AG10803 (cell line): ENCODE data around the gene SLX4IP.
A peak's percentile ranks its signal among the peaks of the same experiment; 100 is the strongest.

Experiments
- DNase-seq: peaks from one replicate; pipeline ENCODE4 v3.0.0; 2010; ENCODE audit warnings: low read depth
- H3K4me3 ChIP-seq: 2 replicates; pipeline ENCODE4 v1.5.1; 2011; ENCODE audit warnings: mild to moderate bottlenecking, low read length, control low read depth
- TF ChIP-seq, protein P1 (sequence below): conservative IDR thresholded peaks from 2 replicates; pipeline ENCODE4 v1.5.1; 2011; ENCODE audit warnings: mild to moderate bottlenecking, low read length, control low read depth, inconsistent platforms

The SLX4IP gene

DNA sequence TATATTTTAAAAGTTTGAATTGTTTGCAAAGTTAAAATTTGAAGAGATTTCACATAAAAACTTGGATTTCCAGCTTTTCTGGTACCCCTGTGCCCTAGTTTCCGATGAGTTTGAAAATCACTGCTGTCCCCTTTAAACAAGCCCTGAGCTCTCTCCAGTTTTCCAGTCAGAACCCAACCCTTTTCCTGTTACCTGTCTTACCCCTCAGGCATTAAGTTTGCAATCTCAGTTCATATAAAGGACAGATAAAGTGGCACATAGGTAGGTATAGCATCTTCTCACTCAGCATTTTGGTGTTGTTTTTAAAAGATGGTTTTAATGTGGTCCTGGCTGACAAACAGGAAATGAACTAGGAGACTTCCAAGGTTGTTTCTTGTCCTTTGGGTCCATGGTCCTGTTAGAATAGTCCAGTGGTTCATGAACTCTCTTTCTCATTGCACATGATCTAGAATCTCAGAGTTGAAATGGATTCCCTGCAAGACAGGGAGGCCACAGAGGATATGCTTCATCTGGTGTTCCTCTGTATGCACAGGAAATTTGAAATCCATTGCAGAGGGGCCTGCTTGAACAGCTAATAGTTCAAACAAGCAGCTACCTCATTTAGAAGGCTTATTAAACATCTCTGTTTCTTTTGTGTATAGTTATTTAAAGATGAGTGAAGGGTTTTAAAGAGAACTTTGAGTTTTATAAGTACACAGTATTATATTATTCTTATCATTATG lies 156.0 kb downstream of the SLX4IP start:
- H3K4me3 ChIP-seq, result no peak overlapping the region
- DNase-seq, result no peak
- TF ChIP-seq, protein P1, sequence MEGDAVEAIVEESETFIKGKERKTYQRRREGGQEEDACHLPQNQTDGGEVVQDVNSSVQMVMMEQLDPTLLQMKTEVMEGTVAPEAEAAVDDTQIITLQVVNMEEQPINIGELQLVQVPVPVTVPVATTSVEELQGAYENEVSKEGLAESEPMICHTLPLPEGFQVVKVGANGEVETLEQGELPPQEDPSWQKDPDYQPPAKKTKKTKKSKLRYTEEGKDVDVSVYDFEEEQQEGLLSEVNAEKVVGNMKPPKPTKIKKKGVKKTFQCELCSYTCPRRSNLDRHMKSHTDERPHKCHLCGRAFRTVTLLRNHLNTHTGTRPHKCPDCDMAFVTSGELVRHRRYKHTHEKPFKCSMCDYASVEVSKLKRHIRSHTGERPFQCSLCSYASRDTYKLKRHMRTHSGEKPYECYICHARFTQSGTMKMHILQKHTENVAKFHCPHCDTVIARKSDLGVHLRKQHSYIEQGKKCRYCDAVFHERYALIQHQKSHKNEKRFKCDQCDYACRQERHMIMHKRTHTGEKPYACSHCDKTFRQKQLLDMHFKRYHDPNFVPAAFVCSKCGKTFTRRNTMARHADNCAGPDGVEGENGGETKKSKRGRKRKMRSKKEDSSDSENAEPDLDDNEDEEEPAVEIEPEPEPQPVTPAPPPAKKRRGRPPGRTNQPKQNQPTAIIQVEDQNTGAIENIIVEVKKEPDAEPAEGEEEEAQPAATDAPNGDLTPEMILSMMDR, result no peak

DNA sequence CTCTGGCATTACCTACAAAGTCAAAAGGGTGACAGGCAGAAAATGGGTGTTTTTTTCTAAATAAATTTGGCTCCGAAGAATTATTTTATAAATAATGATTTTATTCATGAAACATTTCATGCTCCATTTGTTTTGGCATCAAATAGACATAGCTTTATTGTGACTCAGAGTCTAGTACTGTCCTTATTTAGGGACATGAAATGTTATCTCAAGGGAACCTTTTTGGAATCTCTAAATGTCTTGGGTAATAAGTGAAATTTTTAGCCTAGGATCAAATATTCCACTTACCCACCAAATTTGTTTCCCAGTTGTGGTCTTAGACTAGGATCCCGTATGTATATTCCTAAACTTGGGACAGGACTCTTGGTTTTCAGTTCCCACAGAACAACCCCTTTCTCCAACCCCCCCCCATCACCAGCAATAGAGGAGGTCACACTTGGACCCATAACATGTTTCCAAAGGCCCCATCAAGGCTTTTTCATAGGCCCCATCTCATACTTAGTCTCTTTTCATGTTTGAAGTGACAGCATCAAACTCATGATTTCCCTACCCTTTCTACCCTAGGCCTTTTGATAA lies 156.9 kb downstream of the SLX4IP start:
- no peak overlapping the region for H3K4me3 ChIP-seq
- peak; percentile 62 for DNase-seq
- TF ChIP-seq, protein P1, result no peak

DNA sequence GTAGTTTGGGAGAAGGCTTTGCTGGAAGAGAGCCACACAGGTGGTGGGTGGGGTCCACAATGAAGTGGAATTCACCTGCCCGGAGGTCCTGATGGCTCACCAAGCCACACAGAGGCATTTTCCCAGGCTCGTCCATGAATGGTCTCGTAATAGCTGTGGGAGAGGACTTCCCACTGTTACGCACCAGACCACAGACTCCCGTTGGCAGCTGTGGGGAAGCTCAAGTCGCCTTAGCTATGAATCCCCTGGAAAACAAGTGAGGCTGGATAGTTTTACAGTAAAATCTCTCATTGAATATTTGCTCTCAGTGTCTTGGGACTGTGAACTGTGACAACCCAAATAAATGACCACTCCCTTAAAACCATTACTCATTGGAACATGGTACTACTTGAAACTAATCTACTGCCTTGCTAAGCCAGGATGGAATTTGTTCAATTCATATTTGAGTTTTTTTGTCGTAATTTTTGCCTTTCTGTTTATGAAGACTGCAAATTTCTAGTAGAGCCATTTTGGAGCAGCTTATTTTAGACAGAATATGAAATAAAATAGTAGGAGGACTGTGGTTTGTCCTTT lies 159.3 kb downstream of the SLX4IP start:
- TF ChIP-seq, protein P1, result no peak
- DNase-seq, result no peak
- H3K4me3 ChIP-seq, result no peak overlapping the region

DNA sequence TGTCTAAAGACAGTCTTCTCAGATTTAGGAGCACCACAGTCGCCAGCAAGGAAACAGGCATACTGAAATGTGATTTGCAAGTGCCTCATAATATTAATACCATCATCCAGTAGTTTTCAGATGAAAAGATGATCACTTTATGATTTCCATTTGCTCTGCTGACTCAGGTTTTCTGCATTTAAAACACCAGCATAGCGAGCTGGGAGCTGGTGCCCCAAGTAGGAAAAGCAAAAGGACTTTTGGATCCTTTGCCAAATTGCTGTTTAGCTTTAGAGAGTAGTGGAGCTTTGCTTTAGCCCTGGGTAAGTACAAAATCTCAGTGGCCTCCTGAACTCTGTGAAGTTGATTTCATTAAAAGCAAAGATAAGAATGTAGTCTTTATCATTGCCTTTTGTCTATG lies 160.2 kb downstream of the SLX4IP start:
- TF ChIP-seq, protein P1, result no peak
- H3K4me3 ChIP-seq, result no peak overlapping the region
- DNase-seq, result no peak

DNA sequence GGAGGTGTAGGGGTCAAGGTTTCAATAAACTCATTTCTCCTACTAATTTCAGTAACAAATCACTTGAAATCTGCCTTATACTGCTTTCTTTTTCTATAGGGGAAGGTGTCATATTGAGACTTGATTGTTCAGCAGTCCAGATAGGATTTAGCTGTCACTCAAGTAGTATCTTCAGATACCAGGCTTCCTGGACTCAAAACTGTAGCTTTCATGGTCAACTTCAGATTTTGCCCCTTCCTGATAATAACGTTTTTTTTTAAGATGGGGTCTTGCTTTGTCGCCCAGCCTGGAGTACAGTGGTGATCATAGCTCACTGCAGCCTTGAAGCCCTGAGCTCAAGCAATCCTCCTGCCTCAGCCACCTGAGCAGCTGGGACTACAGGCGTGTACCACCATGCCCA lies 160.9 kb downstream of the SLX4IP start:
- H3K4me3 ChIP-seq, result no peak overlapping the region
- no peak for DNase-seq
- TF ChIP-seq, protein P1, result no peak

DNA sequence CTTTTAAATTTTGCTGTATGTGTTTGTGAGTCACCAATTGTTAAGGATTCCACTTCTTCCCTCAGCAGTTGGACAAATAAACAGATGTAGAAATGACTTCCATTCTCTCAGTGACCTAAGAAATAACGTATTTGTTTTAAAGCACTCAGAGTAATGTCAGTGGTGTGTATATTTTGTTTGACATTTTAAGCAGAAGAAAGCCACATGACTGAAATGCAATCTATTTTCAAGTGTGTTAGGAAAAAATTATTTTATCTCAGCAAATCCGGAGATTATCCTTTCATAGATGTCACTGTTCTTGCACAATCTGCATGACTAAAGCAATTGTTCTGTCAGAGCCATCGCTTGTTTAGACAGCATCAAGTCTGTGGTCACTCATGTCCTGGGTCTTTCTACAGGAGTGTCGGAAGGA lies 161.6 kb downstream of the SLX4IP start:
- peak; percentile 75 for DNase-seq

More for the DNA sequence above, 161.6 kb downstream of the SLX4IP start:
- no peak overlapping the region for H3K4me3 ChIP-seq
- TF ChIP-seq, protein P1, result no peak
